ENCODE results near the gene FN1.
"Not testable (repeated sequence)": the region's sequence is repeated elsewhere in the genome, so short reads cannot be mapped to it uniquely, and the experiment has no call there.

FN1 gene

GRCh38 chr2:215422676-215423075, 13.2 kb downstream of the FN1 start:
- DNase-seq: no peak

DNA sequence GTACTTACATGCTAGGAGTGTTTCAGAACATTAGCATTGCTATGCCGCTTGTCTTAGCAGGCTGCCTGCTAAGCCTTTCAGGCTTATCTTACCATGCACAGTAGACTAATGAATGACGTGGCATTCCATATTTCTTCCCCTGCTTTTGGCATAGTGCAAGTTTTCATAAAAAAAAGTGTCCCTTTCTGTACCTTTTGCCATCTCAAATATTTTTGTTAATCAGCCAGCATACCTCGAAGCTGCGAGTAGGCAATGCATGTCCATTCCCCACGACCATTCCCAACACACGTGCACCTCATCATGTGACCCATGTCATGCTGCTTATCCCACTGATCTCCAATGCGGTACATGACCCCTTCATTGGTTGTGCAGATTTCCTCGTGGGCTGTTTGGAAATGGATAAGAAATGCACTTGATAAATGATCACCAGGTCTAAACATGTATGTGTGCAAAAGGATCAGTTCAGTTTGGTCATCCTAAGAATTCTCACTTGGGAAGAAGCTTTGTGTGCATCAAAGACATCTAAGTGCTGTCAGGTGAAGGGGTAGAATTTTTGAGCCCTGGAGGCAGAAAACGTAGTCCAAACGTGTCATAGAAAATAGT, 13.9 kb downstream of the FN1 start:
- peak; percentile 8 for DNase-seq

DNA sequence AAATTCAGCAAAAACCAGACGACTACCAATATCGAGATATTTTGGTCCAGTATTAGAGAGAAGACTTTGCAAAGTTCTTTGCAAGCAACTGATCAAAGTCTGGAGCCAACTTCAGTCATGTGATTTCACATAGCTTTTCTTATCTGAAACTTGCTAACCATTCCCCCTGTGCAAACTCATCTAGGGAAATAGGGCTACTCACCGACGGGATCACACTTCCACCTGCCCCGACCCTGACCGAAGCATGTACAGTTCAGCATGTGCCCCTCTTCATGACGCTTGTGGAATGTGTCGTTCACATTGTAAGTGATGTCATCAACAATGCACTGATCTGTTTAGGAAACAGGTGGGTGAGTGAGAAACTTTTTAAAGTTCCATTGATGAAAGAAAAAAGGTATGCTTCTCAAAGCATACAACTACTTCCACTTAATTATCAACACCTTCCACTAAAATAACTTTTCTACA, 15.4 kb downstream of the FN1 start:
- no peak for DNase-seq

DNA sequence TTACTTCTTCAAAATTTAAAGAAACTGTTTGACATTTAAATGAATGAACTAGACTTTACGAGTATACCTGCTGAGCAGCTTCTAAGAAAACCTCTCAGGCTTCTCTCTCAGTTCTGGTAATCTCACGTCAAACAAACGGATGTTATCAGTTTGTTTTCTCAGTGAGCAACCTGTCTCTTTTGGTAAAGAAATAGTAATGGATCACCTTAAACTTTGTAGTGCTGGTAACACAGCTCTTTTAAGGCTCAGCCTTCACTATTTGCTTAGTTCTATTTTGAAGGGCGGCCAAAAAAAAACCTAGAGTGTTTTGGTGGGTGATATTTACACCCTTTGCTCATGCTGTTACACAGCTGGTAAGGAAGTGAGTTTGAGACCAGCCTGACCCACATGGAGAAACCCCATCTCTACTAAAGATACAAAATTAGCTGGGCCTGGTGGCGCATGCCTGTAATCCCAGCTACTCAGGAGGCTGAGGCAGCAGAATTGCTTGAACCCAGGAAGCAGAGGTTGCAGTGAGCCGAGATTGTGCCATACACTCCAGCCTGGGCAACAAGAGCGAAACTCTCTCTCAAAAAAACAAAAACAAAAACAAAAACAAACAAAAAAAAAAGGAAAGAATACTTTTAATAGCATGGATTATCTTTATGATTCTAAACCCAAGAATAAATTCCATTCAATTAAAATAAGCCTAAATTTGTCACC, 15.9 kb downstream of the FN1 start:
- DNase-seq: no peak

DNA sequence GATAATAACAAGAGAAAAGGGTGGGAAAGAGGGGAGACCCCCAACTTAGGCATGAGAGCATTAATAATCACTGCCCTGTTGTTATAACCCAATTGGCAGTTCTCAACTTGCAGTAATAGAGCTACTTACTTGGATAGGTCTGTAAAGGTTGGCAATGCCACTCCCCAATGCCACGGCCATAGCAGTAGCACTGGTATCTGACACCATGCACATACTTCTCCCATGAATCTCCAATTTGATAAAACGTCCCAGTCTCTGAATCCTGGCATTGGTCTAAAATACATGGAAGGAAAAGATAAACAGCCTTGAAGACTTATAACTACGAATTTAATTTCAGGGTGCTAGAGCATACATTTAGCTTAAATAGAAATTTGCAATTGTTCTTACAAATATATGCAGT, 16.8 kb downstream of the FN1 start:
- DNase-seq: no peak

GRCh38 chr2:215418064-215418963, 17.6 kb downstream of the FN1 start:
- DNase-seq: no peak

DNA sequence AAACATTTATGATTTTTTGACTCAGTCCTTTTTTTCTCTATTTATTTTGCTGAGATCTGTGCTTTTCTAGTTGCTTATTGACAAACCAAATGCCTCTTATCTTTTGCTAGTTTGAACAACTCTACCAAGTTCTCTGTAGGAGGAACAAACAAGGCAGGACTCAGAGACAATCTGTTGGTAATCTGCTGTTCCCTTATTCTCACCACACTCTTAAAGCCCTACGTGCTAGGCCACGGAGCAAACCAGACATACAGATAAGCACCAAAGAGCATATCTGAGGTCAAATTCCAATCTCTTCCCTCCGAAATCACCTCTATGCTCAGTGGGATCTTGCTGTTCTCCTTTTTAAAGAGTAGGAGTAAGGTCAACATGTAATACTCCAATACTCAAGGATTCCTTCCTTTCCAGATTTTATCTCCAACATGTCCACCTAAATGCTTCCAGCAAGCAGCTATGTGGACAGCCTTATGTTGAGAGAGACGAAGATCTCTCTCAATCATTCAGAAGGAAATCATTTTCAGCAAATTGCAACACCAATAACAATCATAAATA, 18.4 kb downstream of the FN1 start:
- DNase-seq: peak; percentile 10

DNA sequence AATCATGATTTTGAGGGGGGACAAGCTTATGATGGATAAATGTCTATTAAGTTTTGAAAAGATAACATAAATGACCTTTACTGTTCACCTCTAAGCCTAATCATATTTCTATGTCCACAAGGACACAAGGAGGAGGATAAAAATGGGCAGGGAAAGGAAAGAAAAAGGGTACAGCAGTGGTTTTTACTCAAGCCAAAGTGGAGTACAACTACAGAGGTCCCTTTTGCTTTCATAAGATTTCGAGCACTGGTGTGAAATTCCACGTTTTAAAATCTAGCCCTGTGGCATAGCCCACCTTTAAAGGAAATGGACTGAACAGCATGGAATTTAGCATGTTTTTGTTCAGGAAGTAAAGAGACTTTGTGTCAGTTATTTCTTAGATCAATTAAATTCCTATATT, 19.2 kb downstream of the FN1 start:
- no peak for DNase-seq

DNA sequence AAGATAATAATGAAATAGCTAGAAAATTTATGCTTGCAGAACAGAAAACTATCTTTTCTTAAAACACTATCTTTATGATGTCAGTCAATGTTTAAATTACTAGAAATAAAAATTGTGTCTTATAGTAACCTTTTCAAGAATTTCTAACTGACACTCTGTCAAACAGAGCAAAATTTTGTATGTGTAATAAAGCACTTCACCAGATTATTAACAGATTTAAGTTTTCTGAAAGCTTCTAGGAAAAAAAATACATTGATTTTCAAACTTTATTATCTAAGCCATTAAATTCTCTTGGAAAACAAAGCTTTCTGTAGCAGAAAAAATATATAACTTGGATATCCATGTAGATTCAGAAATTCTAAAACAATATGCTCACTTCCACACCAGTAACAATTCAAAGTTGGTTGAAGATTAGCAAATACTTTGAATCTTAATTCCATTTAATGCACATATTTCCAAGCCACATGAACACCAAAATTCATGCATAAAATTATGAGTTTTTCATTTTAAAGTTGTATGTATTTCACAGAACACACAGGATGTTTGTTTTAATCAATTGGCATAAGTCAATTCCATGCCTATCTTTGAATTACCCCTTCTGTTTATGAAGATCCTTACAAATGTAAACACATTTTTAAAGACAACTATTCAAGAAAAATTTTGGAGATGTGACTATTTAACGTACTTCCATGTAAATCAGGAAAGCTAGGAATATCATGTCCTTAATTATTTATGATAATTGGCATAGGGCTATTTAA, 19.9 kb downstream of the FN1 start:
- DNase-seq: no peak

- DNase-seq: no peak
Measured at GRCh38 chr2:215415218-215415617, 20.6 kb downstream of the FN1 start.

DNA sequence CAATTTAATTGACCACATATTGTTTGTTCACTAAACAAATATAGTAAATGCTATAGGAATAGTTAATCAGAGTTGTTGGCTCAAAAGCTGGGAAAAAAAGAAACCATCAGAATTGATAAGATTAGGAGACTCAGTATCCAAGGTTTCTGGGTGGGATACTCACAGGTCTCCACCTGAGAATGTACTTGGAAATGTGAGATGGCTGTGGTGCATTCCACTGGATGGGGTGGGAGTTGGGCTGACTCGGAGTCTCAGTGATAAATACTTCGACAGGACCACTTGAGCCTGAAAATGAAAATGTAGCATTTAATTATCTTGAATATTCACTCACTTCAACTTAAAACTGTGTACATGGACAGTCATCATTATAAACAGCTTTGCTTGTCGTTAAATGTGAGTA, 21.2 kb downstream of the FN1 start:
- DNase-seq: no peak

GRCh38 chr2:215413974-215414373, 21.9 kb downstream of the FN1 start:
- no peak for DNase-seq

GRCh38 chr2:215413484-215413777, 22.4 kb downstream of the FN1 start:
- no peak for DNase-seq

- no peak for DNase-seq
Measured at GRCh38 chr2:215411941-215412743, 23.7 kb downstream of the FN1 start.

GRCh38 chr2:215410932-215411285, 25.0 kb downstream of the FN1 start:
- DNase-seq: no peak

DNA sequence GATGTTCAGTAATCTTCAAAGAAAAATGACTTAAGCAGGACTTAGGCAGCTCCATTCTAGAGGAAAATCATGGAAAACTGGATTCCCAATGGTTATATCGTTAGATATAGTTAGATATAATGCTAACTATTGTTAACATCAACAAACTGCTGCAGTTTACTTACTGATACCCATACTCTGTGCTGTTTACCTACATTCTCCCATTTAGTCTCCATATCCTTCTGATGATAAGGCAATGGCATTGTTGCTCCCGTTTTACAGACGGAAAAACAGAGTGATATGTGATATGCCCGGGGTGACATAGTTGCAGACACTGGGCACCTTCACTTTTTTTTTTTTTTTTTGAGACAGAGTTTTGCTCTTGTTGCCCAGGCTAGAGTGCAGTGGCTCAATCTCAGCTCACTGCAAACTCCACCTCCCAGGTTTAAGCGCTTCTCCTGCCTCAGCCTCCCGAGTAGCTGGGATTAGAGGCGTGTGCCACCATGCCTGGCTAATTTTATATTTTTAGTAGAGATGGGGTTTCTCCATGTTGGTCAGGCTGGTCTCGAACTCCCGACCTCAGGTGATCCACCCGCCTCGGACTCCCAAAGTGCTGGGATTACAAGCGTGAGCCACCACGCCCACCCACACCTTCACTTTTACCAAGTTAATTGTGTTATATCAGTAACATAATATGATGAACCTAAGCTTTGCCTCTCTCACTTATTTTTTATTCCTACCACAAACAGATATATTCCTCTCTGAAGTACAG, 25.5 kb downstream of the FN1 start:
- DNase-seq: not testable (repeated sequence)

- DNase-seq: no peak
Measured at GRCh38 chr2:215409331-215410127, 26.3 kb downstream of the FN1 start.

GRCh38 chr2:215408441-215408840, 27.4 kb downstream of the FN1 start:
- DNase-seq: not testable (repeated sequence)

GRCh38 chr2:215407590-215408264, 28.1 kb downstream of the FN1 start:
- DNase-seq: no peak

DNA sequence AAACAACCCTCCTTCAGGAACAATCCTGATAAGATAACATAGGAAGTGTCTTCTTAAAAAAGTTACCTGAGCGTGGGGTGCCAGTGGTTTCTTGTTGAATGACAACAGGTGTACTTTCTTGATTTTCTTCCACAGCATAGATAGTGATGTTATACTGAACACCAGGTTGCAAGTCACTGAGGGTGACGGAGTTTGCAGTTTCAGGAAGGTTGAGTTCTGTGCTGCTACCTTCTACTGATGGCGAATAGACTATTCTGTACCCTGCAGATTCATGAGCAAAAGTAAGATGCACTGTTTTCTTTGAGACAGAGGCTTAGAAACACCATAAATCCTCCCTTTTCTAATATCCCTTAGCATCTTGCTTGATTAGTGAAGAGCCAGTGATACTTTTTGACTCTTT, 28.8 kb downstream of the FN1 start:
- DNase-seq: no peak
